GM12878 (cell line): Measurements from ENCODE around the gene FLOT1.

Experiments
- EZH2 ChIP-seq: IDR thresholded peaks from 2 replicates; pipeline ENCODE4 v1.6.1; 2012; ENCODE audit warnings: low read depth, mild to moderate bottlenecking, control low read depth, inconsistent platforms, low read length, borderline replicate concordance; ENCODE audit not compliant: control insufficient read depth
- GATAD2B ChIP-seq: fragments of 450-650 bp; conservative IDR thresholded peaks from 2 replicates; pipeline ENCODE4 v1.6.1; 2017; ENCODE audit warnings: low read depth, mild to moderate bottlenecking, moderate library complexity
- TCF12 ChIP-seq: IDR thresholded peaks from 2 replicates; pipeline ENCODE4 v1.6.1; 2011; ENCODE audit warnings: low read depth, mild to moderate bottlenecking, low read length
- TF ChIP-seq, protein P1 (sequence below), 3 experiments: IDR thresholded peaks in 2 of 3; conservative IDR thresholded peaks in 1 of 3; 2 replicates each; pipeline ENCODE4 v1.5.1; 2011; ENCODE audit warnings: low read depth in 3 of 3, low read length in 3 of 3, mild to moderate bottlenecking in 3 of 3, control low read depth in 2 of 3, moderate library complexity in 2 of 3, inconsistent platforms in 1 of 3, mixed read lengths in 1 of 3; ENCODE audit not compliant: control insufficient read depth in 2 of 3, insufficient read depth in 1 of 3; ENCODE audit errors: extremely low read depth in 1 of 3

DNA sequence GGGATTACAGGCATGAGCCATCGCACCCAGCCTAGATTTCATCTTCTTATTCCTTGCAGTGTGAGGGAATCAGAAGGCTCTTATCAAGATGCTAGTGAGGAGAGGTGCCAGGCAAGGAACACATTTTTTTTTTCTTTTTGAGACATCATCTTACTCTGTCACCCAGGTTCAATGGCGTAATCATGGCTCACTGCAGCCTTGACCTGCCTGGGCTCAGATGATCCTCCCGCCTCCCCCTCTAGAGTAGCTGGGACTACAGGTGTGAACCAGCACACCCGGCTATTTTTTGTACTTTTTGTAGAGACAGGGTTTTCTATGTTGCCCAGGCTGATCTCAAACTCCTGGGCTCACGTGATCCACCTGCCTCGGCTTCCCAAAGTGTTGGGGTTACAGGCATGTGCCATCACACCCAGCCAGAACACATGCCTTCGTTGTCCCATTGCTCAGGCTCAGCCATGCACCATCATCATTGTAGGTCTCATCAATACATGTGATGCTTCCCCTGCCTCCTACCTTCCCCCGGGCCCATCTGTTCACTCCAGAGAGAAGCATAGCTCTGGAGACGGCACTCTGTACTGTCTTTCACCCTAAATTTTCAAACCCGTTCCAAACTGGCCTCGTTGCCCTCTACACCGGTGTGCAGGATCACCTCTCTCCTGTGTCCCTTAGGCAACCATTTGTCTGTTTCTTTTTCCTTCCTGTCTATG, 10.1 kb downstream of the FLOT1 start:
- TF ChIP-seq TCF12 (no peak), EZH2 (no peak), GATAD2B (no peak)
- TF ChIP-seq, protein P1, sequence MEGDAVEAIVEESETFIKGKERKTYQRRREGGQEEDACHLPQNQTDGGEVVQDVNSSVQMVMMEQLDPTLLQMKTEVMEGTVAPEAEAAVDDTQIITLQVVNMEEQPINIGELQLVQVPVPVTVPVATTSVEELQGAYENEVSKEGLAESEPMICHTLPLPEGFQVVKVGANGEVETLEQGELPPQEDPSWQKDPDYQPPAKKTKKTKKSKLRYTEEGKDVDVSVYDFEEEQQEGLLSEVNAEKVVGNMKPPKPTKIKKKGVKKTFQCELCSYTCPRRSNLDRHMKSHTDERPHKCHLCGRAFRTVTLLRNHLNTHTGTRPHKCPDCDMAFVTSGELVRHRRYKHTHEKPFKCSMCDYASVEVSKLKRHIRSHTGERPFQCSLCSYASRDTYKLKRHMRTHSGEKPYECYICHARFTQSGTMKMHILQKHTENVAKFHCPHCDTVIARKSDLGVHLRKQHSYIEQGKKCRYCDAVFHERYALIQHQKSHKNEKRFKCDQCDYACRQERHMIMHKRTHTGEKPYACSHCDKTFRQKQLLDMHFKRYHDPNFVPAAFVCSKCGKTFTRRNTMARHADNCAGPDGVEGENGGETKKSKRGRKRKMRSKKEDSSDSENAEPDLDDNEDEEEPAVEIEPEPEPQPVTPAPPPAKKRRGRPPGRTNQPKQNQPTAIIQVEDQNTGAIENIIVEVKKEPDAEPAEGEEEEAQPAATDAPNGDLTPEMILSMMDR (IDR thresholded peaks at IDR 0.05 in 2 of 3, conservative IDR thresholded peaks at IDR 0.05 in 1 of 3; ENCODE audit: control insufficient read depth in 2 of 3, extremely low read depth in 1 of 3, insufficient read depth in 1 of 3, low read depth in 3 of 3, low read length in 3 of 3), result no peak
